DND-41 (cell line): ENCODE results near the gene C17orf58.

ENCODE experiments used
- EZH2 ChIP-seq: IDR thresholded peaks from 3 replicates; pipeline ENCODE4 v1.6.1; 2012; ENCODE audit warnings: borderline replicate concordance, low read depth, mild to moderate bottlenecking, moderate library complexity, low read length, inconsistent platforms; ENCODE audit not compliant: severe bottlenecking
- TF ChIP-seq, protein P1 (sequence below): IDR thresholded peaks from 2 replicates; pipeline ENCODE4 v1.5.1; 2012; ENCODE audit warnings: borderline replicate concordance, low read length, moderate library complexity, mild to moderate bottlenecking; ENCODE audit not compliant: poor library complexity, severe bottlenecking; ENCODE audit errors: extremely low read depth

DNA sequence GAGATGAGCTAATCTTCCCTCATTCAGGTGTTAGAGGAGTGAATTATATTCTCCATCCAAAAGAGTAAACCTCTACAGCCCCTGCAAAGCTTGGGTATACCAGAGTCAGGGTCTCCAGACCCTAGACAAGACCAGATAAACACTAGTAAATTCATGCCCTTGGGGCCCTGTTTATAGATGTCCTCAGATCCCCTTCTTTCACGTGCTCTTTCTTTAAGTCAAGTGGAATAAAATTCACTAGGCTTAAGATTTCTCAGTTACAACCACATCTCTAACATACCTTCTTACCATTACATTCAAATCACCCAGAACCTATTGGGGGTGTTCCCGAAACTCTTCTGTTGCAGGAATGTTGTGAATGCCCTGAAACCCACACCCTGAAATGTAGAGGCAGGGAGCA, 2.2 kb upstream of the C17orf58 start:
- TF ChIP-seq EZH2: no peak
- TF ChIP-seq, protein P1, sequence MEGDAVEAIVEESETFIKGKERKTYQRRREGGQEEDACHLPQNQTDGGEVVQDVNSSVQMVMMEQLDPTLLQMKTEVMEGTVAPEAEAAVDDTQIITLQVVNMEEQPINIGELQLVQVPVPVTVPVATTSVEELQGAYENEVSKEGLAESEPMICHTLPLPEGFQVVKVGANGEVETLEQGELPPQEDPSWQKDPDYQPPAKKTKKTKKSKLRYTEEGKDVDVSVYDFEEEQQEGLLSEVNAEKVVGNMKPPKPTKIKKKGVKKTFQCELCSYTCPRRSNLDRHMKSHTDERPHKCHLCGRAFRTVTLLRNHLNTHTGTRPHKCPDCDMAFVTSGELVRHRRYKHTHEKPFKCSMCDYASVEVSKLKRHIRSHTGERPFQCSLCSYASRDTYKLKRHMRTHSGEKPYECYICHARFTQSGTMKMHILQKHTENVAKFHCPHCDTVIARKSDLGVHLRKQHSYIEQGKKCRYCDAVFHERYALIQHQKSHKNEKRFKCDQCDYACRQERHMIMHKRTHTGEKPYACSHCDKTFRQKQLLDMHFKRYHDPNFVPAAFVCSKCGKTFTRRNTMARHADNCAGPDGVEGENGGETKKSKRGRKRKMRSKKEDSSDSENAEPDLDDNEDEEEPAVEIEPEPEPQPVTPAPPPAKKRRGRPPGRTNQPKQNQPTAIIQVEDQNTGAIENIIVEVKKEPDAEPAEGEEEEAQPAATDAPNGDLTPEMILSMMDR: no peak
